ENCODE data around the gene BLVRA.
"Not testable (repeated sequence)": the region's sequence is repeated elsewhere in the genome, so short reads cannot be mapped to it uniquely, and the experiment has no call there.

The BLVRA gene

GRCh38 chr7:43769791-43770465 lies 11.4 kb downstream of the BLVRA start:
- DNase-seq: no peak

GRCh38 chr7:43771128-43771527 lies 12.6 kb downstream of the BLVRA start:
- no peak for DNase-seq

- DNase-seq: no peak
These were observed 13.1 kb downstream of the BLVRA start for GRCh38 chr7:43771573-43771972.

- DNase-seq: not testable (repeated sequence)
These were observed 14.8 kb downstream of the BLVRA start for GRCh38 chr7:43773268-43773667.

GRCh38 chr7:43775255-43775654 lies 16.8 kb downstream of the BLVRA start:
- DNase-seq: not testable (repeated sequence)

- DNase-seq: not testable (repeated sequence)
These were observed 20.0 kb downstream of the BLVRA start for GRCh38 chr7:43778293-43779044.

GRCh38 chr7:43779045-43779812 lies 20.7 kb downstream of the BLVRA start:
- DNase-seq: no peak

GRCh38 chr7:43781726-43782607 lies 23.5 kb downstream of the BLVRA start:
- DNase-seq: no peak

- no peak for DNase-seq
These were observed 24.5 kb downstream of the BLVRA start for GRCh38 chr7:43782768-43783555.

GRCh38 chr7:43784030-43784584 lies 25.6 kb downstream of the BLVRA start:
- DNase-seq: no peak

- DNase-seq: peak; percentile 44
These were observed 26.2 kb downstream of the BLVRA start for GRCh38 chr7:43784585-43785087.

- no peak for DNase-seq
These were observed 26.9 kb downstream of the BLVRA start for GRCh38 chr7:43785420-43785819.

GRCh38 chr7:43787771-43788170 lies 29.3 kb downstream of the BLVRA start:
- DNase-seq: no peak

GRCh38 chr7:43790006-43790405 lies 31.5 kb downstream of the BLVRA start:
- no peak for DNase-seq

- DNase-seq: no peak
These were observed 32.4 kb downstream of the BLVRA start for GRCh38 chr7:43790834-43791233.

- no peak for DNase-seq
These were observed 33.2 kb downstream of the BLVRA start for GRCh38 chr7:43791665-43792064.

GRCh38 chr7:43792471-43793150 lies 34.1 kb downstream of the BLVRA start:
- no peak for DNase-seq

GRCh38 chr7:43799605-43800004 lies 41.1 kb downstream of the BLVRA start:
- DNase-seq: no peak

GRCh38 chr7:43803865-43804264 lies 45.4 kb downstream of the BLVRA start:
- DNase-seq: no peak

GRCh38 chr7:43808410-43808809 lies 49.9 kb downstream of the BLVRA start:
- no peak for DNase-seq
